Ascending aorta (tissue), 2 donors: ENCODE data around the gene PRKAG2. TPM values are rescaled to one million over a fixed set of nuclear protein-coding genes. Genes with fewer than 3 reads are reported as not detected.
"Not testable (repeated sequence)": the region's sequence is repeated elsewhere in the genome, so short reads cannot be mapped to it uniquely, and the experiment has no call there.

Experiments
- DNase-seq, 2 donors: peaks; one replicate each; pipeline ENCODE4 v3.0.0-alpha.2; 2019; ENCODE audit warnings: low spot score in 2 of 2
- H3K27ac ChIP-seq, 2 donors: fragments of 200-600 bp; sonication (generic); one replicate each; pipeline ENCODE4 v1.5.1; 2016 to 2017; ENCODE audit warnings: mild to moderate bottlenecking in 1 of 2
- H3K27me3 ChIP-seq: fragments of 200-600 bp; sonication (generic); one replicate; pipeline ENCODE4 v1.5.1; 2017
- H3K36me3 ChIP-seq, 2 donors: fragments of 200-600 bp; sonication (generic); one replicate each; pipeline ENCODE4 v1.5.1; 2016
- H3K4me1 ChIP-seq, 2 donors: fragments of 200-600 bp; sonication (generic); one replicate each; pipeline ENCODE4 v1.5.1; 2016 to 2017; ENCODE audit warnings: mild to moderate bottlenecking in 1 of 2
- H3K4me3 ChIP-seq, 2 donors: fragments of 200-600 bp; sonication (generic); one replicate each; pipeline ENCODE4 v1.5.1; 2016 to 2017; ENCODE audit warnings: mild to moderate bottlenecking in 1 of 2
- H3K9me3 ChIP-seq, 2 donors: fragments of 200-600 bp; sonication (generic); one replicate each; pipeline ENCODE4 v1.5.1; 2016
- CTCF ChIP-seq, 3 experiments: fragments of 200-600 bp in 2 of 3; fragments of 450-650 bp in 1 of 3; sonication (generic) in 2 of 3; IDR thresholded peaks; one replicate each; pipeline ENCODE4 v1.5.1; 2016 to 2019; ENCODE audit warnings: antibody characterized with exemption in 3 of 3, mild to moderate bottlenecking in 1 of 3, moderate library complexity in 1 of 3
- intact Hi-C: fragments of 100-400 bp; cut with DNase I; formaldehyde crosslinking; loops from one replicate; pipeline ENCODE4 v1.15.1; 2023
- total RNA-seq: library from RNA; depleted of rRNA; stranded (reverse); fragments of >200 nt; gene quantifications from one replicate; pipeline ENCODE4 v1.1.0, GENCODE V29; 2016

Gene PRKAG2
- total RNA-seq, 1 donor from 2014 or later, result 26.7 TPM

GRCh38 chr7:151844071-151844824 is 32.7 kb downstream of the PRKAG2 start:
- Histone ChIP-seq H3K27ac (peak overlapping the region in 1 of 2 donors; percentile 13), H3K27me3 (no peaks in the 10 kb centered on the region), H3K9me3 (no peaks in the 10 kb centered on the region), H3K4me1 (peaks cover 0 to 2% of the 10 kb centered on the region in 2 donors), H3K4me3 (no peak overlapping the region), H3K36me3 (no peaks in the 10 kb centered on the region)
- no peak for DNase-seq
- no peak for TF ChIP-seq CTCF (IDR thresholded peaks at IDR 0.05)
- intact Hi-C loops, result no loop called here

GRCh38 chr7:151843181-151843580 is 33.7 kb downstream of the PRKAG2 start:
- no peaks in the 10 kb centered on the region for H3K27me3 ChIP-seq
- TF ChIP-seq CTCF (IDR thresholded peaks at IDR 0.05), result no peak
- no peak for DNase-seq

GRCh38 chr7:151841395-151842051 is 35.4 kb downstream of the PRKAG2 start:
- H3K27me3 ChIP-seq, H3K4me1 ChIP-seq, H3K36me3 ChIP-seq, H3K27ac ChIP-seq, H3K9me3 ChIP-seq, intact Hi-C loops, DNase-seq, H3K4me3 ChIP-seq: not testable (repeated sequence)

More at GRCh38 chr7:151843181-151843580, 33.7 kb downstream of the PRKAG2 start:
- Histone ChIP-seq H3K4me1 (peaks cover 0 to 2% of the 10 kb centered on the region in 2 donors), H3K27ac (no peak overlapping the region), H3K36me3 (no peaks in the 10 kb centered on the region), H3K9me3 (no peaks in the 10 kb centered on the region), H3K4me3 (no peak overlapping the region)
- intact Hi-C loops, result no loop called here

- Histone ChIP-seq H3K9me3 (no peaks in the 10 kb centered on the region), H3K27me3 (no peaks in the 10 kb centered on the region), H3K36me3 (no peaks in the 10 kb centered on the region), H3K4me1 (peaks cover 0 to 2% of the 10 kb centered on the region in 2 donors), H3K4me3 (no peak overlapping the region), H3K27ac (no peak overlapping the region)
- no peak for TF ChIP-seq CTCF (IDR thresholded peaks at IDR 0.05)
- DNase-seq, result no peak
- intact Hi-C loops, result no loop called here
Observed at GRCh38 chr7:151840088-151840910, 36.6 kb downstream of the PRKAG2 start.

- Histone ChIP-seq H3K27ac (no peak overlapping the region), H3K4me1 (peaks cover 0 to 2% of the 10 kb centered on the region in 2 donors), H3K9me3 (no peaks in the 10 kb centered on the region), H3K4me3 (no peak overlapping the region), H3K27me3 (no peaks in the 10 kb centered on the region), H3K36me3 (no peaks in the 10 kb centered on the region)
- no peak for DNase-seq
- no peak for TF ChIP-seq CTCF (IDR thresholded peaks at IDR 0.05)
- intact Hi-C loops, result no loop called here
Observed at GRCh38 chr7:151839451-151839921, 37.4 kb downstream of the PRKAG2 start.
